Activated CD8-positive, alpha-beta memory T cell treated with anti-CD3 and anti-CD28 coated beads, Interleukin-2, amount 10 ng/mL, durations not matched to agents 7 days and 5 days (primary cell): Measurements from ENCODE around the gene BCL6B. TPM values are rescaled to one million over a fixed set of nuclear protein-coding genes. Genes with fewer than 3 reads are reported as not detected.

Experiments used
- ATAC-seq: fragments of 150-1000 bp; cut with Tn5 transposase; one replicate; pipeline ENCODE4 v1.10.0; 2021; ENCODE audit warnings: moderate library complexity
- CTCF ChIA-PET: fragments of 350-600 bp; sonication (Branson Sonifier 250); formaldehyde crosslinking; loops from one replicate; lab custom pipeline; 2021; ENCODE audit warnings: antibody characterized with exemption; lab: Charles Lee
- DNase-seq: peaks from one replicate; pipeline ENCODE4 v3.0.0-alpha.2; 2020
- H3K27ac Mint-ChIP-seq: one replicate; pipeline ENCODE4 v1.8.0; 2021; ENCODE audit warnings: mild to moderate bottlenecking, mixed read lengths
- H3K27me3 Mint-ChIP-seq: one replicate; pipeline ENCODE4 v1.8.0; 2021; ENCODE audit warnings: mixed read lengths
- H3K36me3 Mint-ChIP-seq: one replicate; pipeline ENCODE4 v1.8.0; 2021; ENCODE audit warnings: mild to moderate bottlenecking, mixed read lengths
- H3K4me1 Mint-ChIP-seq: one replicate; pipeline ENCODE4 v1.8.0; 2021; ENCODE audit warnings: mixed read lengths
- H3K4me3 Mint-ChIP-seq: one replicate; pipeline ENCODE4 v1.8.0; 2021; ENCODE audit warnings: mild to moderate bottlenecking, moderate library complexity, mixed read lengths
- H3K9me3 Mint-ChIP-seq: one replicate; pipeline ENCODE4 v1.8.0; 2022; ENCODE audit warnings: low read depth, mixed read lengths
- total RNA-seq, 2 experiments: library from RNA; stranded (reverse); gene quantifications; one replicate each; pipeline ENCODE4 v1.2.3, GENCODE V29; 2021

The BCL6B gene
- total RNA-seq, 2 experiments from 2014 or later = 0.85 to 6.7 TPM

DNA sequence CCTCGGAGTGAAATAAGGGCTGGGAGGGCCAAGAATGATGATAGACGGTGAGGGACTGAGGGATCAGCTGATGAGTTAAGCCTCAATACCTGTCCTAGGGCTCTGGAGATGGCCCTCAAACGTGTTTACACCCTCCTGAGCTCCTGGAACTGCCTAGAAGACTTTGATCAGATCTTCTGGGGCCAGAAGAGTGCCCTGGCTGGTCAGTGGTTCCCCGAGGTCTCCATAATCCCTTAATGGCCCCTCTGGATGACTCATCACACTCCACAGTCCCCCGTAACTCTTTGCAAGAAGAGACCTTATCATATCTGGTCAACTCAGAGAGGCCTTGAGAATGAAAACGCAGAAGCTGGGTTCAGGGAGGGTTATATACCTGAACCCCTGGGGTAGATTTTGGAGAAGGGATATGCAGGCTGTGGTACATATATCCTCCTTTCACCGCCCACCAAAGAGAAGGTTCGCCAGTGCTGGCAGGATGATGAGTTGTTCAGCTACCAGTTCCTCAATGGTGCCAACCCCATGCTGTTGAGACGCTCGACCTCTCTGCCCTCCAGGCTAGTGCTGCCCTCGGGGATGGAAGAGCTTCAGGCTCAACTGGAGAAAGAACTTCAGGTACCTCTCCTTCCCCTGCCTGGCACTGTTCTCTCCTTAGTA, 23.9 kb upstream of the BCL6B start:
- CTCF ChIA-PET = interaction anchor here (0.6 to 2.8 kb wide), 4 partner anchors 21 to 88 kb away, joined by 3 to 14 read pairs (median 5); no protein-coding TSS in a partner anchor
- no peak overlapping the region for H3K27ac Mint-ChIP-seq

GRCh38 chr17:7001318-7001961, 21.4 kb upstream of the BCL6B start:
- H3K4me1 Mint-ChIP-seq = peaks cover 4% of the 10 kb centered on the region
- no peaks in the 10 kb centered on the region for H3K27me3 Mint-ChIP-seq
- H3K36me3 Mint-ChIP-seq = peaks cover 29% of the 10 kb centered on the region
- H3K9me3 Mint-ChIP-seq = no peaks in the 10 kb centered on the region
- CTCF ChIA-PET = interaction anchor here (1.5 to 8.2 kb wide), 4 partner anchors 44 to 91 kb away, joined by 3 to 136 read pairs (median 10); no protein-coding TSS in a partner anchor
- ATAC-seq (no peak), DNase-seq (peak; percentile 57)
- H3K4me3 Mint-ChIP-seq = no peak overlapping the region
- no peak overlapping the region for H3K27ac Mint-ChIP-seq

More for the DNA sequence above, 23.9 kb upstream of the BCL6B start:
- Mint-ChIP-seq H3K4me3 (no peak overlapping the region), H3K4me1 (no peaks in the 10 kb centered on the region), H3K27me3 (no peaks in the 10 kb centered on the region), H3K9me3 (no peaks in the 10 kb centered on the region), H3K36me3 (peaks cover 32% of the 10 kb centered on the region)
- ATAC-seq (no peak), DNase-seq (no peak)

GRCh38 chr17:7002288-7003047, 20.4 kb upstream of the BCL6B start:
- H3K27ac Mint-ChIP-seq = no peak overlapping the region
- peaks cover 24% of the 10 kb centered on the region for H3K36me3 Mint-ChIP-seq
- H3K4me1 Mint-ChIP-seq = peaks cover 8% of the 10 kb centered on the region
- CTCF ChIA-PET = interaction anchor here (1.1 to 8.2 kb wide), 7 partner anchors 12 to 159 kb away, joined by 4 to 136 read pairs (median 43); partner anchors contain the start of genes BCL6B and RNASEK
- DNase-seq (no peak), ATAC-seq (no peak)
- H3K9me3 Mint-ChIP-seq = no peaks in the 10 kb centered on the region
- no peak overlapping the region for H3K4me3 Mint-ChIP-seq
- no peaks in the 10 kb centered on the region for H3K27me3 Mint-ChIP-seq

DNA sequence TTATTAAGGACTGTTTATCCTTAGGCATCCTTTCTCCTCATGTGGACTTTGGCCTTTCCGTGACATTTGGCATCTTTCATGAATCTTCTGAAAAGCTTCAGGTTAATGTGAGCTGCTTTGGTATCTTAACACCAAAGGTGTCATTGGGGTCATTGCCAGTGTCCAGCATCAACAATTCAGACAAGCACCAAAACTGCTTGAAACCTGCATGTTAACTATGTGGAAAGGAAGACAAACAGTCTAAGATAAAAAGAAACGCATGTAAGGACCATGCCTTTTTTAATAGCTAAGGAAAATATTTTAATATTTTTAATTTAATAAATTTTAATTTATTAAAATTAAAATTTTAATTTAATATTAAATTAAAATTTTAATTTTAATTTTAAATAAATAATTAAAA, 19.1 kb upstream of the BCL6B start:
- Mint-ChIP-seq H3K27ac (no peak overlapping the region), H3K4me1 (peaks cover 11% of the 10 kb centered on the region), H3K9me3 (no peaks in the 10 kb centered on the region), H3K36me3 (peaks cover 15% of the 10 kb centered on the region), H3K27me3 (no peaks in the 10 kb centered on the region), H3K4me3 (no peak overlapping the region)
- no peak for DNase-seq
- no peak for ATAC-seq
- CTCF ChIA-PET = interaction anchor here (0.8 to 8.2 kb wide), 23 partner anchors 10 to 343 kb away, joined by 3 to 136 read pairs (median 4); partner anchors contain the start of genes BCL6B, RNASEK and SLC16A13

DNA sequence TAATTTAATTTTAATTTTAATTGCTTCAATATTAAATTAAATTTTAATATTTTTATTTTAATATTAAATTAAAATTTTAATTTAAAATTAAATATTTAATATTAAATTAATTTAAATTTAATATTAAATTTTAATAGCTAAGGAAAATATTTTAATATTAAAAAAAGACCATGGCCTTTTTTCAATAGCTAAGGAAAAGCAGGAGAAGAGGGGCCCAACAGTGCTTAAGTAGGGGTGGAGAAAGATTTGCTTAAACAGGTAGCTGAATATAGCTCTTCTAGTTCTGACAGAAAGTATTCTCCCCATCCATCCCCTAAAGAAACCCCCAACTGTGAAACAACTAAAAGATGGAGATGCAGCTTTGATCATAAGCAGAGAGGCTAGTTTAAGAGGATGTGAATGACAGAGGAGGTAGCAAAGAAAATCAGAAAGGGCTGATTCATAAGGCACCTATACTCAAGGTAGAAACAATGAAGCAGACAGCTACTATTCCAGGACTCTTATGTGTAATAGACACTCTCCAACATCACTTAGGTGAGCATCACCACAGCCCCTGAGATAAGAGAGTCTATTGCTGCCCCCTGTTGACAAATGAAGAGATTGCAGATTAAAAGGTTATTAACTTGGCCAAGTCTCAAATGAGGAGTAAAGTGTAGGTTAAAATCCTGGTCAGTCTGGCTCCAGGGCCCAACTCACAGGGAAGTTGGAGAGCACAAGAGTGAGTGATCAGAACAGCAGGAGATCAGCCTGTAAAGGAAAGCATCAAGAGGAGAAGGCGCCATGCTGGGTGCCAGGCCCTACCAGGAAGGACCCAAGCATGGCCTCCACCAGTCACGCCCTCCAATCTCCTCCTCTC, 18.2 kb upstream of the BCL6B start:
- Mint-ChIP-seq H3K27me3 (no peaks in the 10 kb centered on the region), H3K4me3 (no peak overlapping the region), H3K36me3 (peaks cover 18% of the 10 kb centered on the region), H3K4me1 (peaks cover 20% of the 10 kb centered on the region), H3K27ac (peak overlapping the region; percentile 40), H3K9me3 (no peaks in the 10 kb centered on the region)
- CTCF ChIA-PET = interaction anchor here (0.6 to 8.2 kb wide), 33 partner anchors 9 to 365 kb away, joined by 3 to 136 read pairs (median 4); partner anchors contain the start of genes BCL6B, RNASEK, SLC16A13 and XAF1
- ATAC-seq (peak; percentile 95), DNase-seq (no peak)

DNA sequence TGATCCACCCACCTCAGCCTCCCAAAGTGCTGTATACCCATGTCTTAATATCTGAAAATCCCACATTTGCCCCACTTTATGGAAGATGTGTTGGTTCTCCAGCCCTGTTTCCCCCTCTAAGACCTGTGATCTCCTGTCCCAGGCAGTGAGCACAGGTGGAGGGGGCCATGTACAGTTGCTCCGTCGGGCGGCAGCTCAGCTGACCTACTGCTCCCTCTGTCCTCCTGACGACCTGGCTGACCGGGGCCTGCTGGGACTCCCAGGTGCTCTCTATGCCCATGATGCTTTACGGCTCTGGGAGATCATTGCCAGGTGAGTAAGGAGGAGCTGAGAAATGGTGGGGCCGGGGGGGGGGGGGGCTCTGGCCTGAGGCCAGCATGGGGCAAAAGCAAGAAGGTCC, 17.1 kb upstream of the BCL6B start:
- Mint-ChIP-seq H3K4me3 (no peak overlapping the region), H3K27me3 (no peaks in the 10 kb centered on the region), H3K27ac (no peak overlapping the region), H3K4me1 (peaks cover 31% of the 10 kb centered on the region), H3K9me3 (no peaks in the 10 kb centered on the region), H3K36me3 (peaks cover 15% of the 10 kb centered on the region)
- DNase-seq = no peak
- ATAC-seq = no peak
- CTCF ChIA-PET = interaction anchor here (0.6 to 8.2 kb wide), 7 partner anchors 16 to 276 kb away, joined by 3 to 136 read pairs (median 5); partner anchors contain the start of gene BCL6B

GRCh38 chr17:7007143-7007542, 15.7 kb upstream of the BCL6B start:
- Mint-ChIP-seq H3K36me3 (peaks cover 8% of the 10 kb centered on the region), H3K9me3 (no peaks in the 10 kb centered on the region), H3K4me1 (peaks cover 45% of the 10 kb centered on the region), H3K27ac (no peak overlapping the region), H3K4me3 (no peak overlapping the region), H3K27me3 (no peaks in the 10 kb centered on the region)
- ATAC-seq (no peak), DNase-seq (no peak)
- CTCF ChIA-PET = interaction anchor here (0.8 to 8.2 kb wide), 5 partner anchors 15 to 96 kb away, joined by 3 to 136 read pairs (median 10); partner anchors contain the start of gene BCL6B

DNA sequence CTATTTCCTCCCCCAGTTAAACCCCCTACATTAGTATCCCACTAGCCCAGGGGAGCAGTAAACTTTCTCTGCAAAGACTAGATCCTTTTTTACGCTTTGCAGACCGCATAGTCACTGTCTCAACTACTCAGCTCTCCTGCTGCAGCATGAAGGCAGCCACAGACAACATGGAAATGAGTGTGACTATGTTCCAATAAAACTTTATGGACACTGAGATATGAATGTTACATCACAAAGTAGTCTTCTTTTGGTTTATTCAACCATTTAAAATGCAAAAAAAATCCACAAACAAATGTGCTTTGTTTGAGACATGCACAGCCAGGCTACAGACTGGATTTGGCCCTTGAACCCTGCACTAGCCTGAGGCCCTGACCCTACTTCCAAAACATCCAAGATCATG, 12.3 kb upstream of the BCL6B start:
- CTCF ChIA-PET = interaction anchor here (1.2 to 3.8 kb wide), 3 partner anchors 35 to 231 kb away, joined by 3 to 16 read pairs (median 4); no protein-coding TSS in a partner anchor
- H3K4me3 Mint-ChIP-seq = peak overlapping the region; percentile 83
- H3K4me1 Mint-ChIP-seq = peaks cover 43% of the 10 kb centered on the region
- no peaks in the 10 kb centered on the region for H3K27me3 Mint-ChIP-seq
- DNase-seq = no peak
- H3K36me3 Mint-ChIP-seq = peaks cover 15% of the 10 kb centered on the region
- H3K9me3 Mint-ChIP-seq = no peaks in the 10 kb centered on the region
- peak overlapping the region; percentile 60 for H3K27ac Mint-ChIP-seq
- ATAC-seq = no peak

DNA sequence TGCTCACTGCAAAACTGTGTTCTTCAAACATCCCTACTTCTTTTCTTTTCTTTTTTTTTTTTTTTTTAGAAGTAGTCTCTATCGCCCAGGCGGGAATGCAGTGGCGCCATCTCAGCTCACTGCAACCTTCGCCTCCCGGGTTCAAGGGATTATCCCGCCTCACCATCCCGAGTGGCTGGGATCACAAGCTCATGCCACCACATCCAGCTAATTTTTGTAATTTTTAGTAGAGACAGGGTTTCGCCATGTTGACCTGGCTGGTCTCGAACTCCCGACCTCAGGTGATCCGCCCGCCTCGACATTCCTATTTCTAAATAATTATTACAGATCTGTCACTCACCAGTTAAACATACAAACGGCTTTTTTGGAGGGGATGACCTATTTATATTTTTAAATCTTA, 11.4 kb upstream of the BCL6B start:
- CTCF ChIA-PET = interaction anchor here (1.2 to 7.2 kb wide), 7 partner anchors 8 to 230 kb away, joined by 3 to 43 read pairs (median 10); partner anchors contain the start of genes BCL6B and SLC16A13
- DNase-seq (no peak), ATAC-seq (no peak)
- Mint-ChIP-seq H3K4me1 (peaks cover 52% of the 10 kb centered on the region), H3K9me3 (no peaks in the 10 kb centered on the region), H3K4me3 (peak overlapping the region; percentile 83), H3K36me3 (peaks cover 21% of the 10 kb centered on the region), H3K27ac (peak overlapping the region; percentile 98), H3K27me3 (no peaks in the 10 kb centered on the region)

- Mint-ChIP-seq H3K27ac (peak overlapping the region; percentile 98), H3K4me1 (peaks cover 57% of the 10 kb centered on the region), H3K27me3 (no peaks in the 10 kb centered on the region), H3K36me3 (peaks cover 24% of the 10 kb centered on the region), H3K4me3 (peak overlapping the region; percentile 83), H3K9me3 (no peaks in the 10 kb centered on the region)
- ATAC-seq (no peak), DNase-seq (no peak)
- CTCF ChIA-PET = interaction anchor here (0.8 to 7.2 kb wide), 7 partner anchors 8 to 158 kb away, joined by 3 to 43 read pairs (median 10); partner anchors contain the start of genes BCL6B and SLC16A13
Observed at GRCh38 chr17:7011942-7012254, 11.0 kb upstream of the BCL6B start.

- Mint-ChIP-seq H3K27me3 (no peaks in the 10 kb centered on the region), H3K4me3 (peak overlapping the region; percentile 83), H3K4me1 (peaks cover 67% of the 10 kb centered on the region), H3K27ac (peak overlapping the region; percentile 98), H3K9me3 (no peaks in the 10 kb centered on the region), H3K36me3 (peaks cover 32% of the 10 kb centered on the region)
- ATAC-seq (peak; percentile 87), DNase-seq (peak; percentile 99)
- CTCF ChIA-PET = interaction anchor here (2.9 to 7.2 kb wide), 3 partner anchors 11 to 104 kb away, joined by 15 to 43 read pairs (median 16); no protein-coding TSS in a partner anchor
Observed at GRCh38 chr17:7014261-7014994, 8.4 kb upstream of the BCL6B start.
